Activated naive CD4-positive, alpha-beta T cell treated with anti-CD3 and anti-CD28 coated beads, Interleukin-2, amount 50 U/mL, for 72 hours (primary cell): ENCODE data around the gene RNF123. TPM values are rescaled to one million over a fixed set of nuclear protein-coding genes. Genes with fewer than 3 reads are reported as not detected.

Source experiments
- ATAC-seq, 2 donors: fragments of 150-1000 bp; cut with Tn5 transposase; 2 replicates each; pipeline ENCODE4 v1.10.0; 2021; ENCODE audit warnings: mild to moderate bottlenecking in 2 of 2, moderate library complexity in 2 of 2
- DNase-seq, 2 donors: peaks; one replicate each; pipeline ENCODE4 v3.0.0; 2021 to 2022; ENCODE audit warnings: low spot score in 2 of 2
- H3K27ac Mint-ChIP-seq, 2 donors: one replicate each; pipeline ENCODE4 v1.8.0; 2022; ENCODE audit warnings: mild to moderate bottlenecking in 2 of 2, mixed read lengths in 2 of 2
- H3K36me3 Mint-ChIP-seq, 2 donors: one replicate each; pipeline ENCODE4 v1.8.0; 2022; ENCODE audit warnings: mixed read lengths in 2 of 2
- H3K9me3 Mint-ChIP-seq, 2 donors: one replicate each; pipeline ENCODE4 v1.8.0; 2022; ENCODE audit warnings: mixed read lengths in 2 of 2
- total RNA-seq, 2 donors: library from RNA; stranded (reverse); gene quantifications; one replicate each; pipeline ENCODE4 v1.2.3, GENCODE V29; 2022

The RNF123 gene
- 10 to 100 TPM; 25.5 to 34.0 TPM for total RNA-seq

- Mint-ChIP-seq H3K36me3 (peaks cover 11 to 13% of the 10 kb centered on the region in 2 donors), H3K9me3 (no peaks in the 10 kb centered on the region), H3K27ac (peak within 1 kb of the TSS; percentile 96 to 98)
- DNase-seq = peak; percentile 93 to 97
- peak; percentile 76 to 78 for ATAC-seq
Observed at GRCh38 chr3:49689046-49689907, at the start of gene RNF123, which contains the start of gene MST1. RNF123 (plus strand) TSS chr3:49689557; CDS start chr3:49691166, 1,609 bp downstream. MST1 (minus strand) TSS chr3:49689474; CDS start chr3:49688691, 783 bp downstream.

- no peaks in the 10 kb centered on the region for H3K36me3 Mint-ChIP-seq
- no peak for DNase-seq
- H3K9me3 Mint-ChIP-seq = no peaks in the 10 kb centered on the region
- no peak for ATAC-seq
- no peak overlapping the region for H3K27ac Mint-ChIP-seq
Observed at GRCh38 chr3:49641292-49641691, 48.1 kb upstream of the RNF123 start.

GRCh38 chr3:49641921-49642707, 47.2 kb upstream of the RNF123 start:
- ATAC-seq (no peak), DNase-seq (no peak)
- no peaks in the 10 kb centered on the region for H3K36me3 Mint-ChIP-seq
- H3K9me3 Mint-ChIP-seq = no peaks in the 10 kb centered on the region
- no peak overlapping the region for H3K27ac Mint-ChIP-seq

GRCh38 chr3:49642708-49643145, 46.6 kb upstream of the RNF123 start:
- DNase-seq = no peak
- no peaks in the 10 kb centered on the region for H3K36me3 Mint-ChIP-seq
- H3K9me3 Mint-ChIP-seq = no peaks in the 10 kb centered on the region
- no peak overlapping the region for H3K27ac Mint-ChIP-seq
- no peak for ATAC-seq

- H3K36me3 Mint-ChIP-seq = no peaks in the 10 kb centered on the region
- H3K9me3 Mint-ChIP-seq = no peaks in the 10 kb centered on the region
- DNase-seq = no peak
- ATAC-seq = no peak
- H3K27ac Mint-ChIP-seq = peak overlapping the region in 1 of 2 donors; percentile 16
Observed at GRCh38 chr3:49644684-49645083, 44.7 kb upstream of the RNF123 start.

- Mint-ChIP-seq H3K36me3 (no peaks in the 10 kb centered on the region), H3K9me3 (no peaks in the 10 kb centered on the region), H3K27ac (no peak overlapping the region)
- no peak for ATAC-seq
- DNase-seq = no peak
Observed at GRCh38 chr3:49646236-49646635, 43.1 kb upstream of the RNF123 start.

GRCh38 chr3:49647741-49648140, 41.6 kb upstream of the RNF123 start:
- DNase-seq = no peak
- Mint-ChIP-seq H3K9me3 (no peaks in the 10 kb centered on the region), H3K36me3 (no peaks in the 10 kb centered on the region), H3K27ac (no peak overlapping the region)
- no peak for ATAC-seq

- ATAC-seq (no peak), DNase-seq (no peak)
- Mint-ChIP-seq H3K9me3 (no peaks in the 10 kb centered on the region), H3K36me3 (no peaks in the 10 kb centered on the region), H3K27ac (peak overlapping the region in 1 of 2 donors; percentile 10)
Observed at GRCh38 chr3:49648354-49649019, 40.9 kb upstream of the RNF123 start.

- Mint-ChIP-seq H3K36me3 (no peaks in the 10 kb centered on the region), H3K27ac (no peak overlapping the region), H3K9me3 (no peaks in the 10 kb centered on the region)
- ATAC-seq (no peak), DNase-seq (no peak)
Observed at GRCh38 chr3:49649576-49649975, 39.8 kb upstream of the RNF123 start.

GRCh38 chr3:49650177-49650576, 39.2 kb upstream of the RNF123 start:
- Mint-ChIP-seq H3K27ac (no peak overlapping the region), H3K9me3 (no peaks in the 10 kb centered on the region), H3K36me3 (no peaks in the 10 kb centered on the region)
- ATAC-seq = no peak
- DNase-seq = no peak

- Mint-ChIP-seq H3K27ac (no peak overlapping the region), H3K36me3 (no peaks in the 10 kb centered on the region), H3K9me3 (no peaks in the 10 kb centered on the region)
- no peak for DNase-seq
- ATAC-seq = no peak
Observed at GRCh38 chr3:49650637-49651036, 38.7 kb upstream of the RNF123 start.

- no peaks in the 10 kb centered on the region for H3K36me3 Mint-ChIP-seq
- no peaks in the 10 kb centered on the region for H3K9me3 Mint-ChIP-seq
- no peak overlapping the region for H3K27ac Mint-ChIP-seq
- DNase-seq (no peak), ATAC-seq (no peak)
Observed at GRCh38 chr3:49652218-49652902, 37.0 kb upstream of the RNF123 start.

GRCh38 chr3:49652903-49653415, 36.4 kb upstream of the RNF123 start:
- Mint-ChIP-seq H3K9me3 (no peaks in the 10 kb centered on the region), H3K36me3 (no peaks in the 10 kb centered on the region), H3K27ac (no peak overlapping the region)
- ATAC-seq (no peak), DNase-seq (no peak)

- DNase-seq (no peak), ATAC-seq (no peak)
- H3K27ac Mint-ChIP-seq = no peak overlapping the region
- H3K36me3 Mint-ChIP-seq = no peaks in the 10 kb centered on the region
- no peaks in the 10 kb centered on the region for H3K9me3 Mint-ChIP-seq
Observed at GRCh38 chr3:49653621-49654020, 35.7 kb upstream of the RNF123 start.

- no peak for DNase-seq
- Mint-ChIP-seq H3K36me3 (no peaks in the 10 kb centered on the region), H3K9me3 (no peaks in the 10 kb centered on the region), H3K27ac (no peak overlapping the region)
- ATAC-seq = no peak
Observed at GRCh38 chr3:49654176-49654825, 35.1 kb upstream of the RNF123 start.
